GM06990 (cell line): Measurements from ENCODE around the gene C10orf67.

Experiments used
- DNase-seq: peaks from one replicate; pipeline ENCODE4 v3.0.0-alpha.2; 2011; ENCODE audit not compliant: insufficient read length; ENCODE audit errors: extremely low read depth
- H3K27me3 ChIP-seq: replicated peaks from 2 replicates; pipeline ENCODE4 v1.6.0; 2011; ENCODE audit warnings: low read length; ENCODE audit not compliant: control insufficient read depth, insufficient read depth
- H3K36me3 ChIP-seq: 2 replicates; pipeline ENCODE4 v1.5.1; 2011; ENCODE audit warnings: low read length; ENCODE audit not compliant: control insufficient read depth, insufficient read depth
- H3K4me3 ChIP-seq: replicated peaks from 2 replicates; pipeline ENCODE4 v1.5.1; 2011; ENCODE audit warnings: low read depth, mild to moderate bottlenecking, control low read depth, low read length
- CTCF ChIP-seq: IDR thresholded peaks from 2 replicates; pipeline ENCODE4 v1.5.1; 2011; ENCODE audit warnings: low read length, control low read depth, mild to moderate bottlenecking, inconsistent platforms; ENCODE audit not compliant: insufficient read depth, poor library complexity, severe bottlenecking

C10orf67 gene

GRCh38 chr10:23294638-23295247 is 49.9 kb downstream of the C10orf67 start:
- Histone ChIP-seq H3K36me3 (no peaks in the 10 kb centered on the region), H3K27me3 (no peaks in the 10 kb centered on the region; the same call in 1 of the 2 replicates), H3K4me3 (no peak overlapping the region)
- no peak for DNase-seq
- TF ChIP-seq CTCF, result peak; percentile 40

DNA sequence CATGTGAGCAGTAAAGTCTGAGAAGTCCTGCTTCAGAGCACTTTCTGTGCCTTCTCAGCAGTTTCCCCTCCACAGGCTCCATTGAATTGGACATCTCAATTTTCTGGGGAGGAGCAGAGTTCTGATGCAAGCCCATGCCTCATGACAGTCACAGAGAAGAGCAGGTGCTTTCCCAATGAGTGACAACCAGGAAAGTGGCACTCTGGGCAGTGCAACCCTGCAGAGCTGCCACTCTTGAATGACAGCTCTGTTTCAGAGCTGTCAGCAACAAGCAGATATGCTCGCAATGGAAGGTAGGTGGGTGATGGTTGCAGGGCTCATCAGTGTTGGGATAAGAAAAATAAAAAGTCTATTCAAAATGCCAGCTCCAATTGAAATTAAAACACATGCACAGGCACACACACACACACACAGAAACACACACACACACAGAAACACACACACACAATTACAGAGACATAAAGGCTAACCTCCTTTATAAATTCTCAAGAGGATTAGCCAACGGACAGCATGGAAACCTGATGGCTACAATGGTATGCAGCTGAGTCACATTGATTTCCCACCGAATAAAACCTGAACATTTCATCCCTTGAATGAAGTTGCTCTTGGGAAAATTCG is 50.5 kb downstream of the C10orf67 start:
- no peak for TF ChIP-seq CTCF
- no peaks in the 10 kb centered on the region; the same call in 1 of the 2 replicates for H3K27me3 ChIP-seq
- DNase-seq, result no peak
- H3K36me3 ChIP-seq, result no peaks in the 10 kb centered on the region
- H3K4me3 ChIP-seq, result no peak overlapping the region

GRCh38 chr10:23293145-23293724 is 51.4 kb downstream of the C10orf67 start:
- no peak for DNase-seq
- peak; percentile 70 for TF ChIP-seq CTCF
- Histone ChIP-seq H3K36me3 (no peaks in the 10 kb centered on the region), H3K27me3 (no peaks in the 10 kb centered on the region; the same call in 1 of the 2 replicates), H3K4me3 (no peak overlapping the region)

GRCh38 chr10:23291551-23292334 is 52.9 kb downstream of the C10orf67 start:
- Histone ChIP-seq H3K27me3 (no peaks in the 10 kb centered on the region; the same call in 1 of the 2 replicates), H3K4me3 (no peak overlapping the region), H3K36me3 (no peaks in the 10 kb centered on the region)
- no peak for TF ChIP-seq CTCF
- no peak for DNase-seq

DNA sequence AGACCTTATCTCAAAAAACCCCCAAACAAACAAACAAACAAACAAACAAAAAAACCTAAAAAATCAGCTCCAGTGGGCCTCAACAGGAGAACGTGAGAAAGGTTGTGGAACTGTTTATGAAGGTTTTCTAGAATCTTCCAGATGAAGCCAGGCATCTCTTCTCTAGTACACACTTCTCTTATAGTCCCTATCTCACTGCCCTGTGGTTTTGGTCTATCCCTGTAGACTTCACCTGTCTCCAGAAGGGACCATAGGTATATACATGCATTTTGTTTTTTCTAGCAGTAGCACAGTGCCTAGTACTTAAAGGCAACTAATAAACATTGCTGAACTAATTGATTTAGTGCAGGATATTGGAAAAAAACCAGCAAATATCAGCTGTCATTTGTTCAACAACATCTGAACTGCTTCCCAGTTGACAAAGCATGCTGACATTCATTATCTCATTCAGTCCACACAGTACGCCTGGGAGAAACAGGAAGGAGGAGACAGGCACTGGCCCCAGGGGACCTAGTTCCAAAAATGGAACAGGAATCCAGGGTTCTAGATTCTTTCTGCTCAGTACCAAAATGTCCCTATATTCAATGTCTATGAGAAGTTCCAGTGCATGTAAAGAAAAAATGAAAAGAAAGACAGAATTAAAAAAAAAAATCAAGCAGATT is 59.8 kb downstream of the C10orf67 start:
- H3K4me3 ChIP-seq, result no peak overlapping the region
- TF ChIP-seq CTCF, result no peak
- no peaks in the 10 kb centered on the region for H3K36me3 ChIP-seq
- no peaks in the 10 kb centered on the region for H3K27me3 ChIP-seq
- DNase-seq, result no peak
